ENCODE data around the gene C4orf33.

The C4orf33 gene

GRCh38 chr4:129145222-129145730 lies 49.3 kb downstream of the C4orf33 start:
- Histone ChIP-seq H3K4me3 (ENCODE audit: low read depth, low read length, poor library complexity, severe bottlenecking) (no peak overlapping the region), H3K4me1 (ENCODE audit: insufficient read depth, low read length, severe bottlenecking) (no peaks in the 10 kb centered on the region), H2AFZ (ENCODE audit: low read length) (no peak overlapping the region), H3K9me3 (ENCODE audit: low read length) (no peaks in the 10 kb centered on the region), H3K4me2 (ENCODE audit: low read length) (no peak overlapping the region), H3K9ac (ENCODE audit: low read length) (no peak overlapping the region), H3K9me2 (ENCODE audit: low read depth, low read length) (no peaks in the 10 kb centered on the region), H3K36me3 (ENCODE audit: insufficient read depth, low read length) (no peaks in the 10 kb centered on the region), H3F3A (ENCODE audit: insufficient read depth, low read length) (no peaks in the 10 kb centered on the region), H3K79me2 (ENCODE audit: insufficient read depth, low read length) (no peaks in the 10 kb centered on the region), H3K27me3 (ENCODE audit: insufficient read depth, low read length) (no peaks in the 10 kb centered on the region), H4K20me1 (ENCODE audit: insufficient read depth, low read length) (no peaks in the 10 kb centered on the region), H3K27ac (ENCODE audit: low read depth, low read length, poor library complexity, severe bottlenecking) (no peak overlapping the region)
- TF ChIP-seq EZH2 (IDR thresholded peaks at IDR 0.05; ENCODE audit: borderline replicate concordance, low read length), result no peak
- TF ChIP-seq, protein P1, sequence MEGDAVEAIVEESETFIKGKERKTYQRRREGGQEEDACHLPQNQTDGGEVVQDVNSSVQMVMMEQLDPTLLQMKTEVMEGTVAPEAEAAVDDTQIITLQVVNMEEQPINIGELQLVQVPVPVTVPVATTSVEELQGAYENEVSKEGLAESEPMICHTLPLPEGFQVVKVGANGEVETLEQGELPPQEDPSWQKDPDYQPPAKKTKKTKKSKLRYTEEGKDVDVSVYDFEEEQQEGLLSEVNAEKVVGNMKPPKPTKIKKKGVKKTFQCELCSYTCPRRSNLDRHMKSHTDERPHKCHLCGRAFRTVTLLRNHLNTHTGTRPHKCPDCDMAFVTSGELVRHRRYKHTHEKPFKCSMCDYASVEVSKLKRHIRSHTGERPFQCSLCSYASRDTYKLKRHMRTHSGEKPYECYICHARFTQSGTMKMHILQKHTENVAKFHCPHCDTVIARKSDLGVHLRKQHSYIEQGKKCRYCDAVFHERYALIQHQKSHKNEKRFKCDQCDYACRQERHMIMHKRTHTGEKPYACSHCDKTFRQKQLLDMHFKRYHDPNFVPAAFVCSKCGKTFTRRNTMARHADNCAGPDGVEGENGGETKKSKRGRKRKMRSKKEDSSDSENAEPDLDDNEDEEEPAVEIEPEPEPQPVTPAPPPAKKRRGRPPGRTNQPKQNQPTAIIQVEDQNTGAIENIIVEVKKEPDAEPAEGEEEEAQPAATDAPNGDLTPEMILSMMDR (IDR thresholded peaks at IDR 0.05; ENCODE audit: low read length), result no peak

DNA sequence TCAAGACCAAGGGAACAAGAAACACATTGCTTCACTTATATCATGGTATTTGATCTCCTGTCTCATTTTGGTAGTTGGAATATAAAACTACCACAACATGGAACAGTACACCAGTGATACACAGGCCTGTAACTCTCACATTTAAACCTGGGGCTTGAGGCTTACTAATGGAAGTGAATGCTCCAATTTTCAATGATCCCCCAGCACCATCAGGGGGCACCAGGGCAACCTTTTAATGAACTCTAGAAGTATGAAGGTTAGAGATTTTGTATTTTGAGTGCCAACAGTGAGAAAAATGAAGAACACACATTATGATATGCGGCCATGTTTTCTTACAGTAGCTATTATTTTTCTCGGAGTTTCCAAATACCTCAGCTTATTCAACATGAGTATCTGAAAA lies 50.7 kb downstream of the C4orf33 start:
- Histone ChIP-seq H3K9me3 (ENCODE audit: low read length) (no peaks in the 10 kb centered on the region), H3K79me2 (ENCODE audit: insufficient read depth, low read length) (no peaks in the 10 kb centered on the region), H4K20me1 (ENCODE audit: insufficient read depth, low read length) (no peaks in the 10 kb centered on the region), H3K27ac (ENCODE audit: low read depth, low read length, poor library complexity, severe bottlenecking) (no peak overlapping the region), H3K4me2 (ENCODE audit: low read length) (no peak overlapping the region), H3K9ac (ENCODE audit: low read length) (no peak overlapping the region), H3K4me1 (ENCODE audit: insufficient read depth, low read length, severe bottlenecking) (no peaks in the 10 kb centered on the region), H3K4me3 (ENCODE audit: low read depth, low read length, poor library complexity, severe bottlenecking) (no peak overlapping the region), H3K9me2 (ENCODE audit: low read depth, low read length) (no peaks in the 10 kb centered on the region), H2AFZ (ENCODE audit: low read length) (no peak overlapping the region), H3K36me3 (ENCODE audit: insufficient read depth, low read length) (no peaks in the 10 kb centered on the region), H3F3A (ENCODE audit: insufficient read depth, low read length) (no peaks in the 10 kb centered on the region), H3K27me3 (ENCODE audit: insufficient read depth, low read length) (no peaks in the 10 kb centered on the region)
- TF ChIP-seq, protein P1 (IDR thresholded peaks at IDR 0.05; ENCODE audit: low read length), result peak; percentile 33; the same call in 1 of the 2 replicates
- no peak for TF ChIP-seq EZH2 (IDR thresholded peaks at IDR 0.05; ENCODE audit: borderline replicate concordance, low read length)

- Histone ChIP-seq H2AFZ (ENCODE audit: low read length) (no peak overlapping the region), H3K4me3 (ENCODE audit: low read depth, low read length, poor library complexity, severe bottlenecking) (no peak overlapping the region)
- TF ChIP-seq, protein P1 (IDR thresholded peaks at IDR 0.05; ENCODE audit: low read length), result no peak
- no peak for TF ChIP-seq EZH2 (IDR thresholded peaks at IDR 0.05; ENCODE audit: borderline replicate concordance, low read length)
Measured at GRCh38 chr4:129148892-129149291, 52.9 kb downstream of the C4orf33 start.

More at GRCh38 chr4:129148892-129149291, 52.9 kb downstream of the C4orf33 start:
- H3K27me3 ChIP-seq (ENCODE audit: insufficient read depth, low read length), result no peaks in the 10 kb centered on the region
- no peaks in the 10 kb centered on the region for H3K36me3 ChIP-seq (ENCODE audit: insufficient read depth, low read length)
- no peak overlapping the region for H3K4me2 ChIP-seq (ENCODE audit: low read length)
- no peaks in the 10 kb centered on the region for H3F3A ChIP-seq (ENCODE audit: insufficient read depth, low read length)
- no peaks in the 10 kb centered on the region for H4K20me1 ChIP-seq (ENCODE audit: insufficient read depth, low read length)
- H3K9ac ChIP-seq (ENCODE audit: low read length), result no peak overlapping the region
- H3K9me3 ChIP-seq (ENCODE audit: low read length), result no peaks in the 10 kb centered on the region
- no peak overlapping the region for H3K27ac ChIP-seq (ENCODE audit: low read depth, low read length, poor library complexity, severe bottlenecking)
- no peaks in the 10 kb centered on the region for H3K4me1 ChIP-seq (ENCODE audit: insufficient read depth, low read length, severe bottlenecking)
- H3K9me2 ChIP-seq (ENCODE audit: low read depth, low read length), result no peaks in the 10 kb centered on the region
- H3K79me2 ChIP-seq (ENCODE audit: insufficient read depth, low read length), result no peaks in the 10 kb centered on the region

All from OCI-LY1 (cell line).